KBM-7 (cell line): ENCODE results near the gene NABP2.
"Not testable (repeated sequence)": the region's sequence is repeated elsewhere in the genome, so short reads cannot be mapped to it uniquely, and the experiment has no call there.

ENCODE experiments used
- DNase-seq: peaks from one replicate; pipeline ENCODE4 v3.0.0-alpha.2; 2015
- in situ Hi-C: fragments of 300-500 bp; cut with MboI; formaldehyde crosslinking; loops from 2 replicates; pipeline ENCODE4 v1.14.3; 2020; ENCODE audit warnings: low sequenced_read_pairs, low pct_unique_long_range_greater_than_20kb, mixed read lengths

The NABP2 gene

GRCh38 chr12:56224102-56224701 lies at the start of gene NABP2:
TSS of gene NABP2 (plus strand) at chr12:56224342. CDS start at chr12:56224857, 515 bp downstream.
- in situ Hi-C loops, result no loop called here

GRCh38 chr12:56178347-56178746 lies 45.8 kb upstream of the NABP2 start:
- in situ Hi-C loops, result no loop called here
- DNase-seq, result no peak

More at GRCh38 chr12:56224102-56224701, at the start of gene NABP2:
- peak; percentile 98 for DNase-seq

- in situ Hi-C loops, result no loop called here
- no peak for DNase-seq
Measured at GRCh38 chr12:56186957-56187356, 37.2 kb upstream of the NABP2 start.

GRCh38 chr12:56188131-56188777 lies 35.9 kb upstream of the NABP2 start:
- peak; percentile 27 for DNase-seq
- in situ Hi-C loops, result no loop called here

- in situ Hi-C loops, result no loop called here
- DNase-seq, result peak; percentile 20
Measured at GRCh38 chr12:56188778-56189098, 35.4 kb upstream of the NABP2 start.

GRCh38 chr12:56189099-56189917 lies 34.8 kb upstream of the NABP2 start, which contains the start of gene SMARCC2:
TSS of gene SMARCC2 (minus strand) at chr12:56189483. CDS start at chr12:56189461, 22 bp downstream.
- DNase-seq, result peak; percentile 85
- in situ Hi-C loops, result no loop called here

GRCh38 chr12:56189918-56190694 lies 34.0 kb upstream of the NABP2 start:
- DNase-seq, result peak; percentile 95
- in situ Hi-C loops, result no loop called here

- DNase-seq, result peak; percentile 8
- in situ Hi-C loops, result no loop called here
Measured at GRCh38 chr12:56190695-56191155, 33.4 kb upstream of the NABP2 start.

GRCh38 chr12:56192582-56192981 lies 31.6 kb upstream of the NABP2 start:
- in situ Hi-C loops, result no loop called here
- no peak for DNase-seq

- in situ Hi-C loops, result no loop called here
- peak; percentile 86 for DNase-seq
Measured at GRCh38 chr12:56193025-56193578, 31.0 kb upstream of the NABP2 start.

GRCh38 chr12:56196818-56197550 lies 27.2 kb upstream of the NABP2 start:
- in situ Hi-C loops, DNase-seq: not testable (repeated sequence)

GRCh38 chr12:56197921-56198635 lies 26.1 kb upstream of the NABP2 start:
- DNase-seq, result no peak
- in situ Hi-C loops, result no loop called here

- no peak for DNase-seq
- in situ Hi-C loops, result no loop called here
Measured at GRCh38 chr12:56198836-56199235, 25.3 kb upstream of the NABP2 start.

- no peak for DNase-seq
- in situ Hi-C loops, result no loop called here
Measured at GRCh38 chr12:56202366-56202765, 21.8 kb upstream of the NABP2 start.

GRCh38 chr12:56202838-56203237 lies 21.3 kb upstream of the NABP2 start:
- in situ Hi-C loops, result no loop called here
- DNase-seq, result no peak

GRCh38 chr12:56204275-56204674 lies 19.9 kb upstream of the NABP2 start:
- DNase-seq, result no peak
- in situ Hi-C loops, result no loop called here

- in situ Hi-C loops, result no loop called here
- peak; percentile 9 for DNase-seq
Measured at GRCh38 chr12:56205445-56205844, 18.7 kb upstream of the NABP2 start.
